H1 (cell line): ENCODE measurements around the gene LPCAT3. TPM values are rescaled to one million over a fixed set of nuclear protein-coding genes. Genes with fewer than 3 reads are reported as not detected.
A peak's percentile ranks its signal among the peaks of the same experiment; 100 is the strongest.

Experiments
- CTCF ChIA-PET: fragments of 300-600 bp; sonication (Branson Sonifier 250); formaldehyde crosslinking; loops from one replicate; lab custom pipeline; 2021; ENCODE audit not compliant: partially characterized antibody; lab: Charles Lee
- POLR2A ChIA-PET: fragments of 300-600 bp; sonication (Branson Sonifier 250); formaldehyde crosslinking; loops from one replicate; lab custom pipeline; 2021; ENCODE audit warnings: inconsistent platforms; ENCODE audit not compliant: partially characterized antibody; lab: Charles Lee
- DNase-seq, 2 experiments: peaks; one replicate each; pipeline versions ENCODE4 v3.0.0 to v3.0.0-alpha.2; 2010 to 2022; ENCODE audit warnings: low spot score in 2 of 2, low read depth in 1 of 2, mixed read lengths in 1 of 2
- FAIRE-seq: peaks from 2 replicates; lab custom pipeline; 2011; peaks lifted over from hg19 to GRCh38; lab: Jason Lieb, UNC
- H2AFZ ChIP-seq: 2 replicates; pipeline ENCODE4 v1.8.1; 2012; ENCODE audit warnings: low read length, inconsistent platforms
- H2AK5ac ChIP-seq: 2 replicates; pipeline ENCODE4 v1.6.1; 2013; ENCODE audit warnings: low read depth, low read length
- H2BK120ac ChIP-seq: replicated peaks from 2 replicates; pipeline ENCODE3; 2013; ENCODE audit warnings: low read depth, low read length, inconsistent platforms
- H2BK12ac ChIP-seq: 2 replicates; pipeline ENCODE4 v1.6.1; 2013; ENCODE audit warnings: low read depth, low read length
- H2BK15ac ChIP-seq: 2 replicates; pipeline ENCODE4 v1.6.1; 2013; ENCODE audit warnings: low read length
- H2BK20ac ChIP-seq: 2 replicates; pipeline ENCODE4 v1.6.1; 2013; ENCODE audit warnings: low read length
- H2BK5ac ChIP-seq: 2 replicates; pipeline ENCODE4 v1.6.1; 2013; ENCODE audit warnings: low read depth, low read length
- H3K14ac ChIP-seq: 2 replicates; pipeline ENCODE4 v1.6.1; 2013; ENCODE audit warnings: inconsistent platforms; ENCODE audit not compliant: insufficient read length
- H3K18ac ChIP-seq: 2 replicates; pipeline ENCODE4 v1.6.1; 2013; ENCODE audit warnings: low read length; ENCODE audit errors: extremely low read depth
- H3K23ac ChIP-seq: 2 replicates; pipeline ENCODE4 v1.6.1; 2013; ENCODE audit warnings: inconsistent platforms; ENCODE audit not compliant: insufficient read length
- H3K23me2 ChIP-seq: 2 replicates; pipeline ENCODE4 v1.6.1; 2013; ENCODE audit warnings: low read depth, low read length
- H3K27ac ChIP-seq: 2 replicates; pipeline ENCODE4 v1.6.1; 2011; ENCODE audit warnings: low read depth, low read length, inconsistent platforms
- H3K27me3 ChIP-seq, 4 experiments: replicated peaks in 1 of 4; 1 replicate in 1 of 4; 2 replicates in 3 of 4; pipeline versions ENCODE4 v1.6.1 to v1.8.1; 2011 to 2013; ENCODE audit warnings: low read length in 3 of 4, mild to moderate bottlenecking in 3 of 4, inconsistent platforms in 2 of 4, mixed read lengths in 2 of 4, moderate library complexity in 1 of 4; ENCODE audit not compliant: control insufficient read depth in 3 of 4, insufficient read depth in 3 of 4; ENCODE audit errors: extremely low read depth in 1 of 4
- H3K36me3 ChIP-seq, 4 experiments: 2 replicates each; pipeline versions ENCODE4 v1.6.1 to v1.8.1; 2011 to 2013; ENCODE audit warnings: mild to moderate bottlenecking in 4 of 4, low read length in 3 of 4, moderate library complexity in 2 of 4, control low read depth in 1 of 4, inconsistent platforms in 1 of 4; ENCODE audit not compliant: insufficient read depth in 4 of 4, control insufficient read depth in 2 of 4
- H3K4ac ChIP-seq: replicated peaks from 2 replicates; pipeline ENCODE3; 2013; ENCODE audit warnings: low read length, low read depth, mixed read lengths, inconsistent platforms; ENCODE audit not compliant: insufficient read length
- H3K4me1 ChIP-seq, 4 experiments: replicated peaks in 1 of 4; 1 replicate in 1 of 4; 2 replicates in 3 of 4; pipeline versions ENCODE4 v1.6.1 to v1.8.1; 2011 to 2013; ENCODE audit warnings: low read length in 3 of 4, inconsistent platforms in 2 of 4, mixed read lengths in 1 of 4; ENCODE audit not compliant: insufficient read depth in 4 of 4, control insufficient read depth in 3 of 4
- H3K4me2 ChIP-seq, 2 experiments: 2 replicates each; pipeline versions ENCODE4 v1.6.1 to v1.8.1; 2011 to 2013; ENCODE audit warnings: low read depth in 2 of 2, low read length in 2 of 2, control low read depth in 1 of 2, inconsistent platforms in 1 of 2, mild to moderate bottlenecking in 1 of 2; ENCODE audit not compliant: insufficient read depth in 1 of 2
- H3K4me3 ChIP-seq, 4 experiments: fragments of 200-600, 300-600 bp in 1 of 4; sonication (generic), shearing (Covaris generic), sonication (Bioruptor Twin) in 1 of 4; 2 replicates each; pipeline versions ENCODE4 v1.5.1 to v1.8.1; 2011 to 2016; ENCODE audit warnings: low read length in 4 of 4, low read depth in 3 of 4, control low read depth in 2 of 4, inconsistent platforms in 2 of 4, mild to moderate bottlenecking in 2 of 4, mixed read lengths in 1 of 4, moderate library complexity in 1 of 4; ENCODE audit not compliant: insufficient read depth in 2 of 4; ENCODE audit errors: extremely low read depth in 1 of 4
- H3K56ac ChIP-seq: replicated peaks from 2 replicates; pipeline ENCODE3; 2013; ENCODE audit warnings: low read depth, mild to moderate bottlenecking, mixed read lengths, low read length, inconsistent platforms; ENCODE audit not compliant: insufficient read length
- H3K79me1 ChIP-seq: 2 replicates; pipeline ENCODE4 v1.6.1; 2013; ENCODE audit warnings: low read depth, low read length, control low read depth
- H3K79me2 ChIP-seq, 2 experiments: 2 replicates each; pipeline versions ENCODE4 v1.6.1 to v1.8.1; 2012 to 2013; ENCODE audit warnings: low read length in 2 of 2, mild to moderate bottlenecking in 2 of 2, inconsistent platforms in 1 of 2; ENCODE audit not compliant: insufficient read depth in 2 of 2, control insufficient read depth in 1 of 2
- H3K9ac ChIP-seq, 4 experiments: replicated peaks in 1 of 4; 1 replicate in 1 of 4; 2 replicates in 3 of 4; pipeline versions ENCODE4 v1.6.1 to v1.8.1; 2011 to 2013; ENCODE audit warnings: low read depth in 3 of 4, low read length in 3 of 4, control low read depth in 2 of 4, mild to moderate bottlenecking in 2 of 4, moderate library complexity in 2 of 4, inconsistent platforms in 1 of 4; ENCODE audit errors: extremely low read depth in 1 of 4
- H3K9me3 ChIP-seq, 2 experiments: 2 replicates each; pipeline versions ENCODE4 v1.6.1 to v1.8.1; 2012 to 2013; ENCODE audit warnings: mild to moderate bottlenecking in 2 of 2, moderate library complexity in 2 of 2, control low read depth in 1 of 2, inconsistent platforms in 1 of 2, low read depth in 1 of 2, low read length in 1 of 2, mixed read lengths in 1 of 2; ENCODE audit not compliant: insufficient read depth in 2 of 2
- H4K20me1 ChIP-seq, 2 experiments: replicated peaks in 1 of 2; 2 replicates each; pipeline versions ENCODE3 to v1.8.1; 2011 to 2013; ENCODE audit warnings: inconsistent platforms in 2 of 2, low read length in 2 of 2, mild to moderate bottlenecking in 1 of 2; ENCODE audit not compliant: insufficient read depth in 2 of 2, control insufficient read depth in 1 of 2
- H4K5ac ChIP-seq: 2 replicates; pipeline ENCODE4 v1.6.1; 2013; ENCODE audit warnings: low read length, low read depth, mixed read lengths, inconsistent platforms; ENCODE audit not compliant: insufficient read length
- H4K8ac ChIP-seq: 2 replicates; pipeline ENCODE4 v1.8.0; 2013; ENCODE audit warnings: mild to moderate bottlenecking, moderate library complexity, low read length, inconsistent platforms; ENCODE audit not compliant: insufficient read depth; ENCODE audit errors: extremely low read depth
- H4K91ac ChIP-seq: replicated peaks from 2 replicates; pipeline ENCODE3; 2013; ENCODE audit warnings: low read length, mixed read lengths, inconsistent platforms; ENCODE audit not compliant: insufficient read length
- POLR2AphosphoS5 ChIP-seq: IDR thresholded peaks from 2 replicates; pipeline ENCODE4 v1.6.1; 2011; ENCODE audit warnings: low read depth, low read length
- SIRT6 ChIP-seq: IDR thresholded peaks from one replicate; pipeline ENCODE4 v1.7.1; 2012; ENCODE audit warnings: low read length, inconsistent platforms
- WGBS, 2 experiments: shearing (Covaris generic) in 1 of 2; methylation state at CpG; one replicate each; pipeline versions ENCODE4 v1.1.6 to v1.1.7; 2013 to 2015; ENCODE audit warnings: low lambda C conversion rate in 2 of 2, mixed read lengths in 2 of 2, inconsistent platforms in 1 of 2, low coverage in 1 of 2, missing lambda C conversion rate in 1 of 2; ENCODE audit not compliant: insufficient replicate concordance in 2 of 2, insufficient coverage in 1 of 2, insufficient read length in 1 of 2; ENCODE audit errors: extremely low coverage in 1 of 2, missing lambda C conversion rate in 1 of 2; 5-methylcytosine and 5-hydroxymethylcytosine counted together
- polyA plus RNA-seq, 7 experiments: library from polyadenylated mRNA; depleted of rRNA in 3 of 7; stranded (reverse) in 5 of 7; unstranded in 2 of 7; fragments of >200 nt in 5 of 7; fragments of 200-250 nt in 2 of 7; gene quantifications; 1 replicate in 5 of 7; 2 replicates in 1 of 7; 4 replicates in 1 of 7; pipeline versions ENCODE4 v1.2.1 to v1.2.3, GENCODE V29; 2011 to 2013; ENCODE audit warnings: missing spikeins in 2 of 7, mixed read lengths in 2 of 7
- total RNA-seq: library from RNA; stranded (reverse); fragmentation: NEBNext Ultra II Directional; extraction: Animal tissue kit (Norgen Biotek cat#: 25700); gene quantifications from 2 replicates; pipeline ENCODE4 v1.2.1, GENCODE V29; 2021

The LPCAT3 gene
- total and polyA plus RNA-seq, 2 of the 8 experiments (the other 6 are each of a cell fraction or from before 2014, with no cell fraction given) = 55.8 to 70.4 TPM

DNA sequence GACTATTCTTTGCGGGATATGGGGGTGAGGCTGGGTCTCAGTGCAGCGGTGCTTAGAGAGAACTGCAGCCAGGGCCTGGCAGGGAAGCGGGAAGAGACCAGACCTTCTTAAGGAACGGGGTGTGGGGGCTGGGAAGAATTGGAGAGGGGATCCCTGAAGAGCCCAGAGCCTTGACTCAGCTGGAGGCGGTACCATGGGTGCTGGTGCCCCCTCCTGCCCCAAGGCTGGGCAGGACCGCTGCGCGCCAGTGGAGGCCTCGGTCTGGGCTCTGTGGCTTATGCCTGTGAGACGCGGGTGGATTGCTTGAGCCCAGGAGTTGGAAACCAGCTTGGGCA lies 76.0 kb downstream of the LPCAT3 start:
- no peak overlapping the region for H3K9ac ChIP-seq
- no peak overlapping the region for H3K27ac ChIP-seq
- H3K14ac ChIP-seq = no peak overlapping the region
- peaks cover 11% of the 10 kb centered on the region for H3K23me2 ChIP-seq
- H3K23ac ChIP-seq = no peak overlapping the region
- DNase-seq (no peak), FAIRE-seq (no peak)
- TF ChIP-seq POLR2AphosphoS5 (0 out of 2 replicates have a peak, but pooled peaks have one; percentile 9), SIRT6 (no peak)
- H2AK5ac ChIP-seq = no peak overlapping the region
- H2BK20ac ChIP-seq = no peak overlapping the region
- no peak overlapping the region for H2BK120ac ChIP-seq
- H2BK12ac ChIP-seq = 0 out of 2 replicates have a peak overlapping the region, but pooled peaks have one; percentile 33
- no peaks in the 10 kb centered on the region; a peak in 1 of 4 replicates for H3K79me2 ChIP-seq
- peaks cover 6 to 25% (median 21%) of the 10 kb centered on the region in 4 experiments for H3K4me1 ChIP-seq
- H3K36me3 ChIP-seq = peaks cover 6 to 16% (median 9%) of the 10 kb centered on the region in 4 experiments; a peak in 7 of 8 replicates
- no peak overlapping the region for H3K56ac ChIP-seq
- ChIA-PET CTCF (interaction anchor here (0.6 to 20.2 kb wide), 5 partner anchors 17 to 72 kb away, joined by 3 to 277 read pairs (median 216); partner anchors contain the start of genes ATN1, SPSB2 and TPI1), POLR2A (interaction anchor here (1.9 to 44.0 kb wide), 11 partner anchors 10 to 166 kb away, joined by 7 to 1596 read pairs (median 27); partner anchors contain the start of genes ATN1, C1RL, CDCA3 and EMG1)
- H3K4ac ChIP-seq = no peak overlapping the region
- H4K5ac ChIP-seq = no peak overlapping the region
- no peak overlapping the region for H2AFZ ChIP-seq
- WGBS, 2 experiments = 94% methylated on average over 11 of the region's 11 CpGs; no CpG with 5 or more reads in 1 of the 2 experiments
- H3K79me1 ChIP-seq = no peaks in the 10 kb centered on the region
- 0 out of 2 replicates have a peak overlapping the region, but pooled peaks have one; percentile 16 for H2BK15ac ChIP-seq
- no peak overlapping the region for H4K8ac ChIP-seq
- H3K27me3 ChIP-seq = no peaks in the 10 kb centered on the region
- H3K9me3 ChIP-seq = no peaks in the 10 kb centered on the region
- no peak overlapping the region for H3K4me2 ChIP-seq
- no peak overlapping the region for H3K18ac ChIP-seq
- peaks cover 2 to 5% of the 10 kb centered on the region in 2 experiments for H4K20me1 ChIP-seq
- H4K91ac ChIP-seq = no peak overlapping the region
- peak overlapping the region; percentile 60 for H2BK5ac ChIP-seq
- no peak overlapping the region for H3K4me3 ChIP-seq
